A549 treated with GW870086 at 1 μM for 4 hours (cell line): ENCODE measurements around the gene PIGX. TPM values are rescaled to one million over a fixed set of nuclear protein-coding genes. Genes with fewer than 3 reads are reported as not detected.

Experiments
- total RNA-seq: library from RNA; stranded (reverse); fragments of 200-300 nt; extraction: Qiagen RNA extraction; gene quantifications from 5 replicates; pipeline ENCODE4 v1.2.3, GENCODE V29; 2022; ENCODE audit warnings: low read depth

Gene PIGX
- total RNA-seq, result 30.4 to 34.3 TPM (median 31.9 TPM) in 5 replicates

DNA sequence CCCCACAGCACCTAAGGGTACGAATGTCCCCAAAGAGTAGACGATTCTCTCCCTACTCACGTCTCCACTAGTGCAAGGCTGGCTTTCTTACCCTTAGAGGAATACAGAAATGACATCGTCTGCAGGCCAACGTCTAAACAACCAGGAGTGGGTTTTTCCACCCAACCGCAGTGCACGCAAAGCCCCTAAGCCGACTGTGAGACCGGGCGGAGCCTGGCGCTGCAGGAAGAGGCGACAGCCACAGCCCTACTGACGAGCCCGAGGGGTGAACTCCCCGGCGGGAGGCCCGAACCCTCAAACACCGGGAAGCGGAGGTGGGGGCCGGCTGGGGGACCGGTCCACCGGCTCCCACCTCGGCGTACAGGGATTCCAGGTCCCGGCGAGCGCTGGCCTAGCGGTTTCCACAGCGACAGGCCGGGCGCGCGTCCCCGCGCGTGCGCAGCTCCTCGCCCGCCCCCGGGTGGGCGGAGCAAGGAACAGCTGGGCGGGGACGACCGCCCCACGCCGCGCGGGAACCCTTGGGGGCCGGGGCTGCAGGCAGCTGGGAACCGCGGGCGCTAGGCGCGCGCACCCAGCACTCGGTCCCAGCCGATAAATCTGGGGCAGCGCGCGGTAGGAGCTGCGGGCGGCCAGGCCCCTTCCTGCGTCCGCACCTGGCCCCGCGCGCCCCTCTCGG is at the start of gene PIGX, which contains the start of gene CEP19:
TSS of gene PIGX (plus strand) at position 540 of the 676 bp plus-strand sequence.
TSS of gene CEP19 (minus strand) at position 413 of the 676 bp plus-strand sequence. CDS start 3,593 bp downstream, outside the sequence.

DNA sequence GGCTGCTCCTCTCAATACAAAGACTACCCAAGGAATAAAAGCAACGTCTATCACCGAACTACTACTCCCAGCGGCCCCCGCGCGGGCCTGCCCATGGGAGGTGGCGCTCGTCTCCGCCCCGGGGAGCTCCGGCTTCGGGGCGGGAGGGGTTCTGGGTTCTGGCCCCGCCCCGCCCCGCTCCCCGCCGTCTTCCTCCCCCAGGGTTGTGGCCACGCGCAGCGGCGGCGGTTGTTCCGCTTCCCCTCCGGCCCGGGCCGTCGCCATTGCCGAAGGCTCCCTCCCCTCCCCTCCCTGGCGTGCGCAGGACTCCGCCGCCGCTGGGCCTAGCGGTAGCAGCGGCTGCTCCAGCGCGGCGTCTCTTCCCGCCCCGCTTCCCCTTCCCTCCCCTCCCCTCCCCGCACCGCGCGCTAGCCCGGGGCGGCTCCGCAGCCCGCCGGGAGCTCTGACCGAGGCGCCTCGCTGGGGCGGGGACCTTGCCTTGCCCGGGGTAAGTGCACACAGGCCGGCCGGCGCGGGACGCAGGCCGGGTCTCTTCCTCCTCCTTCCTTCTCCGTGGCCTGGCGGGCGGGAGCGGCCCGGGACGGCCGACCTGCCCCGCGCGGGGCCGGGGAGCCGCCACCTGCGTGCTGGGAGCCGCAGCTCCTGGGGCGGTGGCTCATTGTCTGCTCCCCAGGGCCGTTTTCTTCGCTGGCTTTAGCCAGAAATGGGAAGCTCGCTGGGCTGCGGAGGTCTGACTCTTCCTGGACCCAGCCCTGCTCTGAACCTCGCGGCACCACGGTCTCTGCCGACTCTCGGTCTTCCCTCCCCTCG is 27.7 kb downstream of the PIGX start, which contains the start of gene PAK2:
TSS of gene PAK2 (plus strand) at position 187 of the 810 bp plus-strand sequence. CDS start 42,790 bp downstream, outside the sequence.

Other genes starting within 250 kb of the PIGX start
- gene RNF168, start 208.6 kb upstream of the PIGX start, total RNA-seq, result 3.2 to 4.2 TPM (median 4.0 TPM) in 5 replicates
- not detected in 5 replicates for gene SMCO1, start 197.0 kb upstream of the PIGX start, total RNA-seq
- gene WDR53, start 143.8 kb upstream of the PIGX start, total RNA-seq, result 8.3 to 11.3 TPM (median 10.2 TPM) in 5 replicates
- 5.8 to 8.2 TPM (median 7.0 TPM) in 5 replicates for gene FBXO45, start 143.7 kb upstream of the PIGX start, total RNA-seq
- not detected in 5 replicates for gene NRROS, start 72.7 kb upstream of the PIGX start, total RNA-seq
- gene CEP19, start 127 bp upstream of the PIGX start, total RNA-seq, result 2.3 to 2.9 TPM (median 2.7 TPM) in 5 replicates
- gene PAK2, start 27.5 kb downstream of the PIGX start, total RNA-seq, result 30.0 to 55.4 TPM (median 41.2 TPM) in 5 replicates
- gene SENP5, start 155.5 kb downstream of the PIGX start, total RNA-seq, result 4.7 to 7.6 TPM (median 6.5 TPM) in 5 replicates
- 40.8 to 47.0 TPM (median 46.2 TPM) in 5 replicates for gene NCBP2, start 230.2 kb downstream of the PIGX start, total RNA-seq